ENCODE measurements around the gene ARHGAP29. TPM values are rescaled to one million over a fixed set of nuclear protein-coding genes. Genes with fewer than 3 reads are reported as not detected.

ARHGAP29 gene
- total RNA-seq, 1 donor: 85.1 TPM

DNA sequence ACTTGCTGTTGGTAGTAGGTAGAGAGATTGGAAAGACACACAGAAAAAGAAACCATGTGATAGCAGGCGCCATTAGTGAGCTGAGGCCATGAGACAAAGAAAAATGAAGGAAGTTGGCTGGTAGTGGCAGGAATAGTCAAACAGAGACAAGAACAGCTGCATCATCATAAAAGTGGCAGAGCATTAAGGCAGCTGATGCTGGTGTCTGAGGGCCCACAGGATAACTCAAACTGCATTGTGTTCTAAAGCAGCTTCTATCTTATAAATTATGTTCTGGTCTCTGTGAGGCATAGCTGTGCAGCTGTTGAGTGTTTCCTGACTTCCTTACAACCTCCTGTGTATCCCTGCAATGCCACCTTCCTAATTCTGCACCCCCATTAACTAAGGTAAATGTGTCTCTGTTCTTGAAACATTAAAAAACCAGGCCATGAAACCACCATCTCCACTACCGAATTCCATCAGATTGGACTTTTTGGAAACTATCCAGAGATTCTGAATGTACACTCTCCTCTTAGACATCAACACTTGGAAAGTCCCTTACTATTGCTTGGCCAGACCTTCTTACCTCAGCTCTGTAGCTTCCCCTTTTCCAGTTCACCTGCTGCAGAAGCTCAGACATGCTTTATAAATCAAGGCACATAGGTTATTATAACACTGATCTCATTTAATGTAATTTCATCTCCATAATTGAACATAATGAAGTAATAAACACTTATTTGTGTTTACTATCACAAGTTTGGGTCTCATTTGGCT, 23.4 kb upstream of the ARHGAP29 start:
- no peak overlapping the region for H3K4me3 ChIP-seq (ENCODE audit: low read depth, low read length)
- TF ChIP-seq, protein P1, sequence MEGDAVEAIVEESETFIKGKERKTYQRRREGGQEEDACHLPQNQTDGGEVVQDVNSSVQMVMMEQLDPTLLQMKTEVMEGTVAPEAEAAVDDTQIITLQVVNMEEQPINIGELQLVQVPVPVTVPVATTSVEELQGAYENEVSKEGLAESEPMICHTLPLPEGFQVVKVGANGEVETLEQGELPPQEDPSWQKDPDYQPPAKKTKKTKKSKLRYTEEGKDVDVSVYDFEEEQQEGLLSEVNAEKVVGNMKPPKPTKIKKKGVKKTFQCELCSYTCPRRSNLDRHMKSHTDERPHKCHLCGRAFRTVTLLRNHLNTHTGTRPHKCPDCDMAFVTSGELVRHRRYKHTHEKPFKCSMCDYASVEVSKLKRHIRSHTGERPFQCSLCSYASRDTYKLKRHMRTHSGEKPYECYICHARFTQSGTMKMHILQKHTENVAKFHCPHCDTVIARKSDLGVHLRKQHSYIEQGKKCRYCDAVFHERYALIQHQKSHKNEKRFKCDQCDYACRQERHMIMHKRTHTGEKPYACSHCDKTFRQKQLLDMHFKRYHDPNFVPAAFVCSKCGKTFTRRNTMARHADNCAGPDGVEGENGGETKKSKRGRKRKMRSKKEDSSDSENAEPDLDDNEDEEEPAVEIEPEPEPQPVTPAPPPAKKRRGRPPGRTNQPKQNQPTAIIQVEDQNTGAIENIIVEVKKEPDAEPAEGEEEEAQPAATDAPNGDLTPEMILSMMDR (IDR thresholded peaks at IDR 0.05; ENCODE audit: insufficient read depth, low read depth, low read length): no peak
- no peak for DNase-seq (ENCODE audit: low read depth)

DNA sequence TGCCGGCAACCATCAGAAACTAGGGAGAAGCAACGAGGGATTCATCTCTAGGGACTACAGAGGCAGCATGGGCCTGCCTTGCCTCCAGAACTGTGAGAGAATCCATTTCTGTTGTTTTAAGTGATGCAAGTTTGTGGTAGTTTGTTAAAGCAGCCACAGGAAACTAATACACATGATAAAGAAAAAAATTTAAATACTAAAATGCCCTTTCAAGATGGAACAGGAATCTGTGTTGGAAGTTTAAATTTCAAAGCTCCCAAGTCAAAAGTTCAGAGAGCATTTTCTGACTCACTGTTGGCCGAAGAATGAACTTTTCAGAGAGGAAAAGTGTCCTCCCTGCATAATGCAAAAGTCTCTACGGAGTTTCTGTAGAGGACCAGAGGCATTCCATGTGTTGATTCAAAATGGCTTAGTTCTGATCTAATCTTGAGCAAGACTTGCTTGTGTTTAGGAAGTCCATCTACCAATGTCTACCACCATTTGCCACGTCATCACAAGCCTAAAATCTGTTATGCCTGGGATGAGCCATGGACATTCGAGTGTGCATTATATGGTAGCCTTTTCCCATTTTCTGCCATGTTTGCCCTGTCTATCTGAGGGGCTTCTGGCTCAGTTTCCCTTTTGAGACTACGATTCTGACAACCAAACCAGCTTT, 22.4 kb upstream of the ARHGAP29 start:
- DNase-seq (ENCODE audit: low read depth): no peak
- no peak overlapping the region for H3K4me3 ChIP-seq (ENCODE audit: low read depth, low read length)
- TF ChIP-seq, protein P1 (IDR thresholded peaks at IDR 0.05; ENCODE audit: insufficient read depth, low read depth, low read length): no peak

DNA sequence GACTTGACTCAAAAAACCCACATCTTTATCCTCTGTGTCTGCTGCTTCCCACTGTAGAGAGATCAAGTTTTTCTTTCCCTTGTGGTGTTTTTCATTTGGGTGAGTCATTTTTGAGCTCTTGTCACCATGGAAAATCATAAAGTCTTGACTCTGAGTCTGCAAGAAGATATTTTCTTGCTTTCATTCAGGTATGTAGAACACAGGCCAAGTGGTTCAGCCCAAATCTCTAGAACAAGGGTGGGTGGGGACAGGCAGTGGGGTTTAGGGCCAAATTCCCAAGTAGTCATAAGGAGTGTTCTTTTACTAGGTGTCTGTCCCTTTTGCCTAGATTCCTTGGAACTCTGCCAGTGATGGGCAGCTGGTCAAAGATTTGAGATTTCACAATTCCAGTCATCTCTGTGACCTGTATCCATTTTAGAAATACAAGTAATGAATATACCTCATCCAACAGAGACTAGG, 21.5 kb upstream of the ARHGAP29 start:
- peak; percentile 73 for DNase-seq (ENCODE audit: low read depth)
- TF ChIP-seq, protein P1 (IDR thresholded peaks at IDR 0.05; ENCODE audit: insufficient read depth, low read depth, low read length): no peak
- H3K4me3 ChIP-seq (ENCODE audit: low read depth, low read length): no peak overlapping the region

DNA sequence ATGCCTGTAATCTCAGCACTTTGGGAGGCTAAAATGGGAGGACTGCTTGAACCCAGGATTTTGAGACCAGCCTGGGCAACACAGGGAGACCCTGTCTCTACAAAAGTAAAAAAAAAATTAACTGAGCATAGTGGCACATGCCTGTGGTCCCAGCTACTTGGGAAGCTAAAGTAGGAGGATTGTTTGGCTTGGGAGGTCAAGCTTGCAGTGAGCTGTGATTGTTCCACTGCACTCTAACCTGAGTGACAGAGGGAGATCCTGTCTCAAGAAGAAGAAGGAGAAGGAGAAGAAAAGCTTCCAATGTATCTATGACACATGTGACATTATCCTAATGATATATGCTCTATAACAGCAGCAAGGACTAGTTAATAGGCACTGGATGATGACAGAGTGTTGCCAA, 20.1 kb upstream of the ARHGAP29 start:
- TF ChIP-seq, protein P1 (IDR thresholded peaks at IDR 0.05; ENCODE audit: insufficient read depth, low read depth, low read length): no peak
- no peak for DNase-seq (ENCODE audit: low read depth)
- no peak overlapping the region for H3K4me3 ChIP-seq (ENCODE audit: low read depth, low read length)

DNA sequence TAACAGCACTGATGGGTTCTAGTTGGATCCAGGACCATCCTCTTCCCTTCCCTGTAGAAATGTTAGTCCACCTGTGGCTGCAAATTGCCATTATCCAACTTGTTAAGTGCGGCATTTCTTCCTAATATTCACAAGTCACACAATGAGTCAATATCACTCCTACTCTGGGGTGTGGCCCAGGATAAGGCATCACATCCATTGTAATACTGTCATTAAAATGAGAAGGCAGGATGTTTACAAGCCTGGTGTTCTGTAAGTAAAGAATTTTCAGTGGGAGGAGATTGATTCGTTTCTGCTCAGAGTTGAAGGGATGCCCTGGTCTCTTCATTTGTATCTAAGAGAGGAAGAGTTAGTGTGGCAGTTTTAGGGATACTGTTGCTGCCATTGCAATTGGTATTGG, 18.1 kb upstream of the ARHGAP29 start:
- TF ChIP-seq, protein P1 (IDR thresholded peaks at IDR 0.05; ENCODE audit: insufficient read depth, low read depth, low read length): no peak
- no peak for DNase-seq (ENCODE audit: low read depth)
- H3K4me3 ChIP-seq (ENCODE audit: low read depth, low read length): no peak overlapping the region

DNA sequence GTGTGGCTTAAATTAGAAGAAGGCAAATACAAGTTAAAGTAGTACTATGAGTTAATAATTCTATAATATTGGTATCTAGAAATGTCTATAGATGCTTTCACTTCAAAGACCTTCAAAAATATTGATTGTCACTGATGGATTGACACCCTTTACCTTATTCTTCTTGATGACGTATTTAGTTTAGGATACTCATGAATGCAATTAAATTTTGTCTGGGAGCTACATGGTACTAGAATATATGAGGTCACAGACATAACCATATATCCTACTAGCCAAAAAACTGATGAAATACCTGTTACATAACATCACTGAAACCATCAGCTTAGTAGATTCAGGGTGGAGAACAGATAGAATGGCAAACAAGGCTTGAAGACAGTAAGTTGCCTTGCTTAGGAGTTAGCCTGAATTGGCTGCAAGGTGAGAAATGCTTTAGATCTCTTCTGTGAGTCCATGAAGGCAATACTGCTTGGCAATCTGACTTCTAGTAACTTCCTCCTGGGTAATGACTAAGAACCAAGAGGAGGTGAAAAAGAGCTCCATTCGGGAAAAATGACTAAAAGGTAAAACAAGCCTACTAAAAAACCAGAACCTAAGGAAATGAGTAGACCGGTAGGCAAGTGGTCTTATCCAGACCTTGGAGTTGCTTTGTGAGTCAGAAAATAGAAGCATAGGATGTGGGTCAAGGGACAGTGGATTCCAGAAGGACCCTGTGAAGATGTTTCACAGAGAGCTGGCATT, 16.9 kb upstream of the ARHGAP29 start:
- H3K4me3 ChIP-seq (ENCODE audit: low read depth, low read length): no peak overlapping the region
- no peak for DNase-seq (ENCODE audit: low read depth)
- TF ChIP-seq, protein P1 (IDR thresholded peaks at IDR 0.05; ENCODE audit: insufficient read depth, low read depth, low read length): no peak

All from fibroblast of villous mesenchyme (primary cell).